Stimulated activated CD4-positive, alpha-beta T cell treated with anti-CD3 and anti-CD28 coated beads, Interleukin-1b, Interleukin-23, amount 100 ng/mL, for 48 hours (primary cell): ENCODE measurements around the gene GALNT5.
"Not testable (repeated sequence)": the region's sequence is repeated elsewhere in the genome, so short reads cannot be mapped to it uniquely, and the experiment has no call there.

Source experiments
- DNase-seq: peaks from one replicate; pipeline ENCODE4 v3.0.0-alpha.2; 2020

The GALNT5 gene, protein sequence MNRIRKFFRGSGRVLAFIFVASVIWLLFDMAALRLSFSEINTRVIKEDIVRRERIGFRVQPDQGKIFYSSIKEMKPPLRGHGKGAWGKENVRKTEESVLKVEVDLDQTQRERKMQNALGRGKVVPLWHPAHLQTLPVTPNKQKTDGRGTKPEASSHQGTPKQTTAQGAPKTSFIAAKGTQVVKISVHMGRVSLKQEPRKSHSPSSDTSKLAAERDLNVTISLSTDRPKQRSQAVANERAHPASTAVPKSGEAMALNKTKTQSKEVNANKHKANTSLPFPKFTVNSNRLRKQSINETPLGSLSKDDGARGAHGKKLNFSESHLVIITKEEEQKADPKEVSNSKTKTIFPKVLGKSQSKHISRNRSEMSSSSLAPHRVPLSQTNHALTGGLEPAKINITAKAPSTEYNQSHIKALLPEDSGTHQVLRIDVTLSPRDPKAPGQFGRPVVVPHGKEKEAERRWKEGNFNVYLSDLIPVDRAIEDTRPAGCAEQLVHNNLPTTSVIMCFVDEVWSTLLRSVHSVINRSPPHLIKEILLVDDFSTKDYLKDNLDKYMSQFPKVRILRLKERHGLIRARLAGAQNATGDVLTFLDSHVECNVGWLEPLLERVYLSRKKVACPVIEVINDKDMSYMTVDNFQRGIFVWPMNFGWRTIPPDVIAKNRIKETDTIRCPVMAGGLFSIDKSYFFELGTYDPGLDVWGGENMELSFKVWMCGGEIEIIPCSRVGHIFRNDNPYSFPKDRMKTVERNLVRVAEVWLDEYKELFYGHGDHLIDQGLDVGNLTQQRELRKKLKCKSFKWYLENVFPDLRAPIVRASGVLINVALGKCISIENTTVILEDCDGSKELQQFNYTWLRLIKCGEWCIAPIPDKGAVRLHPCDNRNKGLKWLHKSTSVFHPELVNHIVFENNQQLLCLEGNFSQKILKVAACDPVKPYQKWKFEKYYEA

DNA sequence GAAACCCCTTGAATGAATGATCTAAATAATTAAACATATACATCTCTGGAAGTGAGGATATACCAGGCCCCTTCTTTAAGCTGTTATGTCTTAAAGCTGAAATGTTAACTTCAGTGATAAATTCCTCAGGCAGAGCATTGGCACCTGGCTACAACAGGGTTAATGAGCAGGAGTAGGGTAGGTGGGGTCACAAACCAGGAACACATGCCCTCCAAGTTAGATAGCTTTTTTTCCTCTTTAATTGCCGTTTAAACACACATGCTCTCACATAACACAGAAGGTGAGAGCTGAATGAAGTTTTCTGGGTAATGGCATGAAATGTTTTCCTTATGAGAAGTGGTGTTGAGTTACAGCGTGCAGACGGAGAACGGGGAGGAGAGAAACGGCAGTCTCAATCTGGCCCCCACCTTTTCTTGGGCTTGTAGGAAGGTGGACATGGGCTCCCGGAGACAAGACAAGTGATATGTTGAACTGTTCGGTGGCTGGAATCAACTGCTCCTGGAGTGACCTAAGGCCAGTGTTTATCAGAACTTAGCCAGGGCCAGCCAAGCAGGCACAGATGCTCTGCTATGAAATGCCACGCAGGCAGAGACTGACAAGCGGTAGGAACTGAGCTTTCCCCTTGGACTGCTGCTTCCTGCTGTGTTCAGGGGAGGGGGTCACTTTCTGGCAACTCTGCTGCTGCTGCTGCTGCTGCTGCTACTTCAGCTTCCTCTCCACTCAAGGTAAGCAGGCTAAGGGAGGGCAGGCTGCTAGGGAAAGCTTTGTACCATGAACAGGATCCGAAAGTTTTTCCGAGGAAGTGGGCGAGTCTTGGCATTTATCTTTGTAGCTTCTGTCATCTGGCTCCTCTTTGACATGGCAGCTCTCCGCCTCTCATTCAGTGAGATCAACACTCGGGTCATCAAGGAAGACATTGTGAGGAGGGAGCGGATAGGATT lies at the start of gene GALNT5:
TSS of gene GALNT5 (plus strand) at position 394 of the 941 bp plus-strand sequence. CDS start at position 772, 378 bp downstream.
- DNase-seq: no peak

DNA sequence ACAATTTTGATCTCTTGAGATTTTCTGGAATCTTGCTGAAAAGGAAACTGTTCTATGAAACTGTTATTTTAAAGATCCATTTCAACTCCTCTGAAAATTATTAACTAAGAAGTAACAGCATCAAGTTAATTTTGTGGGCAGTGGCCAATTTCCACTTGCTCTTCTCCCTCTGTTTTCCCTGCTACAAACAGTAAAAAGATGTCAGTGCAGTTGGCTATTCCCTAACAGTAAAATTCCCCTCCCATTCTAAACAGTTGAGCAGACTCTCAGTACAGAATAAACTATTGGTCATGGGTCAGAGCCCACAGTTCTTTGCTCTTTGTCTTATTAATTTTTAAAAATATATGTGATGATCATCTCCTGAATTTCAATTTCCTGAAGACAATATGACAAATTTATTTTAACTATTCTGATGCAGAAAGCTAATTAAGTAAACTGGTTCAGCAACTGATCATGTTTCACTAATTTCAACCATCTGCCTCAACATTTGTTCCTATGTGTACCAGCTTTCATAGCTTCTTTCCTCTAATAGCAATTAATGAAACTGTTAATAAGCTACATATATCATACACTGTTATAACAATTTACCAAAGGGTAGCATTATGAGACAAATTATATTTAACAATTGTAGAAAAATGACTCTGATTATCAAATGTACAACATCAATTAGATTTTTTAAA lies 41.1 kb upstream of the GALNT5 start:
- DNase-seq: no peak

DNA sequence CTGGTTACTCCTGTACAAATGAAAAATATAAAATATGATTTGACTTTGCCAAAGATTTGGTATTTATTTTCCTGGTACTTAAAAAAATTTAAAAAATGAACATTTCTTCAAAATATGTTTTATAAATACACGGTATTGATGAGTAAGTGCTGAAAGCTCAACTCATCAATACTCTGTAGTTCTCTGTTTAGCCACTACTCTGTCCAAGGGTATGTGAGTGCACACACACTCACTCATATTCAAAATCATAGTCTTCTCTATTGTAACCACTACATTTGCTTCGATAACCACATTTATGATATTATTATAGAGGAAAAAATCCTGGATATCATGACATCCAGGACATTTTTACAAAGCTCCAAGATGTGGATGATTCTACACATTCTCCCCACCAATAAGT lies 40.1 kb upstream of the GALNT5 start:
- no peak for DNase-seq

DNA sequence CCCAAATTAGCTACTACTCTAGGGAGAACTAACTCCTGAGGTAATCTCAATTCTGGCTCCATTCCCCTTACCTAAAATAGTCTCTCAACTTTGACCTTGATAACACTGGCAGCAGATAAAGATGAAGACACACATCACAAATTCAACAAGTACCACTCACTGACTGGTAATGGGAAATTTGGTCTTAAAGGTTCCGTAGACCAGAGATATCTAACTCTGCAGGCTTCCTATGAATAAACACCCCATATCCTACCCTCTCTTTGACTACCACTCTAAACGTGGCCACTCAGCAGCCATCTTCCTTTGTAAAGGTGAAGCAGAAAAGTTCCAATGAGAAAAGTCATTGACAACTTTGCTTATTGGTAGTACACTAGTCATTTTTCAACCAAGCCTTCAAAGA lies 38.6 kb upstream of the GALNT5 start:
- no peak for DNase-seq

DNA sequence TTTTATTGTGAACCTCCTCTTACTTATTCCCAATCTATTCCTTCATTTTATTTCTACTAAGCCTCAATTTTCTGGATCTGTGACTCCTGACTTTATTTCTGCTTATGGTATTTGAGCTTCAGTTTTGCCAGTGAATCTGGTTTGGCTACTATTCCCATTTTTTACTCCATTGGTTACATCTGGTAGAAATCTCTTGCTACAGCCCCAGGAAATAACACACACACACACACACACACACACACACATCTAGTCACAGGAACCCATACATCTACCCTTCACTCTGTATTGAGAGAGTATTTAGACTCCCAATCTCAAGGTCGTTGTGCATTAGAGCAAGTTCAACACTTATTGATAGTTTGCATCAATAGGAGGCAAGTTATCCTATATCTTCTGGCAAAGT lies 37.0 kb upstream of the GALNT5 start:
- DNase-seq: no peak

DNA sequence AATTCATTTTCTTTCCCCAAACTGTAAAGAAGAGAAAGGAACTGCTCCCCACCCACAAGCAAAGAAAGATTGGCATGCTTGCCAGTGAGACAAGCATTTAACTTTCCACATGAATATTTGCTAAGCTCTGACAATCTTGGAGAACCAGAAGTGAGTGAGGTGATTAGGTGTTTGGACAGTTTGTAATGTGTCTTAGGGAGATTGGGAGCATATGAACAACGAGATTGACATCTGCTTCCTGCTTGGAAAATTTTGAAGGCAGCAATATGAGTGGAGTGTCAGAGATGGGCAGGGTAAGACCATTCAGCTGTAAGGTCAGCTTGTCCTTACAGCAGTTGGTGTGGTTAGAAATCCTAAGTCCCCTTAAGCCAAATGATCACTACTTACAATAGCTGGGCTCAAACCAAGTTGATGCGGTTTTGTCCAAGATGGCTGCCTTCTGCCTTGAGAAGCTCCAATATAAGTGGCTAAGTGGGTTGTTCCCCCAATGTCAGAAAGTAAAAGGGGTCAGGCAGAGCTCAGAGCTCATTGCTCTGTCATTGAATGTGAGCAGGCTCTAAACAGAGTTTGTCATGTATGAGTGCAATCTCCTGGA lies 36.0 kb upstream of the GALNT5 start:
- DNase-seq: no peak

DNA sequence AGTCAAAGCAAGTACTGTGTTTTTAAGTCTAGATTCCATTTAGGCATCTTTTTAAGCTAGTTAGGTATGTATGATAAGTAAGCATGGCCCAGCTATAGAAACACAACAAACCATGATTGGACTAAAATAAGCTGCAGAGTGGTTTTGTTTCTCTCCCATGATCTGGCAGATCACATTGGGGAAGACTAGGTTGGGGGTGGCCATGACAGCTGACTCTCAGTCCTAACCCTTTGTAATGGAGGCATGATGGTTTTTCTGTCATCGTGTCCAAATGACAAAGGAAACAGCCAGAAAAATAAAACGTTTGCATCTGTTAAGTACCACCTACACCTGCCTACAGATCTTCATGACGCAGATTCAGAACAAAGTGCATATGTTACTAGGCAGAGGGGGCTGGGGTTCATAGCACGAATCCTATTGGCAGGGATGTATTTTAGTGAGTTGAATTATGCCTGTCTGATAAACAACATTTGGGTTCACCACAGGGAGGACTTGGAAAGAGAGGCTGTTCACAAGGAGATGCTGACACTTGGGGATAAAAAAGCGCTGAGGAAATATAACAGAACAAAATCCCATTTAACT lies 33.8 kb upstream of the GALNT5 start:
- DNase-seq: no peak

DNA sequence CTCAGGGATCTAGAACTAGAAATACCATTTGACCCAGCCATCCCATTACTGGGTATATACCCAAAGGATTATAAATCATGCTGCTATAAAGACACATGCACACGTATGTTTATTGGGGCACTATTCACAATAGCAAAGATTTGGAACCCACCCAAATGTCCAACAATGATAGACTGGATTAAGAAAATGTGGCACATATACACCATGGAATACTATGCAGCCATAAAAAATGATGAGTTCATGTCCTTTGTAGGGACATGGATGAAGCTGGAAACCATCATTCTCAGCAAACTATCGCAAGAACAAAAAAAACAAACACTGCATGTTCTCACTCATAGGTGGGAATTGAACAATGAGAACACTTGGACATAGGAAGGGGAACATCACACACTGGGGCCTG lies 33.1 kb upstream of the GALNT5 start:
- DNase-seq: not testable (repeated sequence)

DNA sequence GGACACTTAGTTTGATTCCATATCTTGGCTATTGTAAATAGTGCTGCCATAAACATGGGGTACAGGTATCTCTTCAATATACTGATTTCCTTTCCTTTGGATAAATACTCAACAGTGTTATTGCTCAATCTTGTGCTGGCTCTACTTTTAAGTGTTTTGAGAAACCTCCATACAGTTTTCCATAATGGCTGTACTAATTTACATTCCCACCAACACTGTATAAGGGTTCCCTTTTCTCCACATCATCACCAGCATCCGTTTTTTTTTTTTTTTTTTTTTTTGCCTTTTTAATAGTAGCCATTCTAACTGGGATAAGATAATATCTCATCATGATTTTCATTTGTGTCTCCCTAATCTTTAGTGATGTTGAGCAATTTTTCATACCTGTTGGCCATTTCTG lies 29.9 kb upstream of the GALNT5 start:
- DNase-seq: no peak

DNA sequence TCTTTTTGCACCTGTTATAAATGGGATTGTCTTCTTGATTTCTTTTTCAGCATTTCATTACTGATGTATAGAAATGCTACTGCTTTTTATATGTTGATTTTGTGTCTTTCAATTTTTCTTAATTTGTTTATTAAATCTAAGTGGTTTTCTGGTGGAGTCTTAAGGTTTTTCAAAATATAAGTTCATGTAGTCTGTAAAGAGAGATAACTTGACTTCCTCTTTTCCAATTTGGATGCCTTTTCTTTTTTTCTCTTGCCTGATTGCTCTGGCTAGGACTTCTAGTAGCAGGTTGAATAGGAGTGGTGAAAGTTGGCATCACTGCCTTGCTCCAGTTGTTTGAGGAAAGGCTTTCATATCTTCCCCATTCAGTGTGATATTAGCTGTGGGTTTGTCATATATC lies 28.6 kb upstream of the GALNT5 start:
- no peak for DNase-seq

DNA sequence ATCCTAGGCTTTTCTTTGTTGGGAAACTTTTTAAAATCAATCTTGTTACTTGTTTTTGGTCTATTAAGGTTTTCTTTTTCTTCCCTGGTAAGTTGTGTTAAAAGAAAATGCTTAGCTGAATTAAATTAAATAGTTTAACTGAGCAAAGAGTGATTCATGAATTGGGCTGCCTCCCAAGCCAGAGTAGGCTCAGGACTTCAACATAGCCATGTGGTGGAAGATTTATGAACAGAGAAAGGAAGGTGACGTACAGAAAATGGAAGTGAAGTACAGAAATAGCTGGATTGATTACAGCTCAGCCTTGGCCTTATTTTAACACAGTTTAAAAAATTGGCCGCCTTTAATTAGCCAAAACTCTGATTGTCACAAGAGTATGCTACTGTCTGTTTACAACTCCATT lies 27.9 kb upstream of the GALNT5 start:
- no peak for DNase-seq

DNA sequence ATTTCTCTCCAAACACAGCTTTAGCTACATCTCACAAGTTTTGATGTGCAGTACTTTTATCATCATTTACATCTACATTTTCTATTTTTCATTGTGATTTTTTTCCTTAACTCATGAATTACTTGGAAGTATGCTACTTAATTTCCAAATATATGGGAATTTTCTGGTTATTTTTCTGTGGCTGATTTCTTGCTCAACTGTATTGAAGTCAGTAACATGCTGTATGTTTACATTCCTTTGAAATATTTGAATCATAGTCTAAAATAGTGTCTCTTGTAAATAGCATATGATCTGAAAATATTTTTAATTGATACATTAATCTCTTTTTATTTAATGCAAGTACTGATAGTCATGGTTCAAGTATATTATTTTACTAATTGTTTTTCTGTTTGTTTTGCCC lies 26.0 kb upstream of the GALNT5 start:
- no peak for DNase-seq

DNA sequence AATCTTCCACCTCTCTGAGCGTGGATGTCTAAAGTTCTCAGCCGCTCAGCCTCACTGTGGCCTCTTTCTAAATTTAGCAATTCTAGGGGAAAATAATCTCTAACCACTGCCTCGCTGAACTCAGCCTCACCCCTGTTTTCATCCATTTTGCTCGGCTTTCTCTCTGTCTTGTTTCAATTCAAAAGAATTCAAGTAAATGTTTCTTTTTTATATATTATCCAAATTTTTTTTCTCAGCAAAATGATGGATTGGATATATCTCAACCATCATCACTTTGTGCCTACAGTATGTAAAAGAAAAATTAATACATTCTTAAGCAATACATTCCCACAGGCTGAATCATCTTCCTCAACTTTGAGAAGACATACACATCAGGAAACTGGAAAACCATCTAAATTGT lies 24.0 kb upstream of the GALNT5 start:
- no peak for DNase-seq

DNA sequence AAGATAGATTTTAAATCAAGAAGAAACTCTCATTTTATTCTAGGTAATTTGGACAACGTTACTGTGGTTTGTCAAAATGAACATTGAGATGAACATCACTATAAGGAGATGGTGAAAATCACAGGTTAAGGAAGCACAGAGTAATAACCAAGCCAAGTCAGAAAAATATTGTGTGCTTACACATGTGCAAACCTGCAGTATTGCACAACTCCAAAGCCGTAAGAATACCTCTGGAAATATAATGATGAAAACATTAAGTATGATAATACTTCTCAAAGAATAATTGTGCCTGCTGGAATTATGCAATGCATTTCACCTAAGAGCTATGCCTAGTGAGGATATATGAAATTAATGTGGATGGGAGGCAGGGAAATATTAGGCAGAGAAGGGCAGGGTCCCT lies 21.1 kb upstream of the GALNT5 start:
- DNase-seq: no peak

DNA sequence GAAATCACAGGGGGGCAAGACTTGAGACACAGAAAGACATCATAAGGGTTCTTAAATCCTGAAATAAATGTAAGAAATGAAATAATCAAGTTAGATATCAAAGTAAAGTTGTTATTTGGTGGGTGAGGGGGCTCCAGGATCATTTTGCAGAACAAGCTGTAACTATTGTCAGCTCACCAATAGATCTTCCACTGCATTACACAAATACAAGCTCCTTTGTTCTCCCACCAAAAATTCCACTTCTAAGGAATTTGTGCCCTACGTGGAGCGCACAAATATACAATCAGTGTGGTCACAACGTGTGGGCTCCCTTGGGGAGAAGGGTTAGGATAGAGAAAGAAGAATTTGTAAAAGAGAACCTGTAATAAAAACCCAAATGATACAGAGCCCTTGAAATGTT lies 19.2 kb upstream of the GALNT5 start:
- DNase-seq: no peak

DNA sequence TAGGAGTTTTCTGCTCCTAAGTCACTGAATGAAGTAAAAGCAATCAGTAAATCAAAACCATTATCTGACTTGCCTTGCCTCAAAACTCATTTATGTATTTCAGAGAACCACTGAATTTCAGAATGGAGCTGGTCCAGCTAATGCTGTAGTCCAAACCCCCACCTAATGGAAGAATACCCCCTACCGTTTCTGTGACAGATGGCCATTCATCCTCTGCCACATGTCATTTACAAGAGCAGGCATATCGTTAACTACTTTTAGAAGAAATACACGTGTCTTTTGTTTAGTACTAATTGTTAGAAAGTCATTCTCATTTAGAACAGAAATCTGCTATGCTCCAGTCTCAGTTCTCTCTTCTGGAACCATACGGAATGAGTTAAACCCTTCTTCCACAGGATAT lies 12.8 kb upstream of the GALNT5 start:
- DNase-seq: no peak

DNA sequence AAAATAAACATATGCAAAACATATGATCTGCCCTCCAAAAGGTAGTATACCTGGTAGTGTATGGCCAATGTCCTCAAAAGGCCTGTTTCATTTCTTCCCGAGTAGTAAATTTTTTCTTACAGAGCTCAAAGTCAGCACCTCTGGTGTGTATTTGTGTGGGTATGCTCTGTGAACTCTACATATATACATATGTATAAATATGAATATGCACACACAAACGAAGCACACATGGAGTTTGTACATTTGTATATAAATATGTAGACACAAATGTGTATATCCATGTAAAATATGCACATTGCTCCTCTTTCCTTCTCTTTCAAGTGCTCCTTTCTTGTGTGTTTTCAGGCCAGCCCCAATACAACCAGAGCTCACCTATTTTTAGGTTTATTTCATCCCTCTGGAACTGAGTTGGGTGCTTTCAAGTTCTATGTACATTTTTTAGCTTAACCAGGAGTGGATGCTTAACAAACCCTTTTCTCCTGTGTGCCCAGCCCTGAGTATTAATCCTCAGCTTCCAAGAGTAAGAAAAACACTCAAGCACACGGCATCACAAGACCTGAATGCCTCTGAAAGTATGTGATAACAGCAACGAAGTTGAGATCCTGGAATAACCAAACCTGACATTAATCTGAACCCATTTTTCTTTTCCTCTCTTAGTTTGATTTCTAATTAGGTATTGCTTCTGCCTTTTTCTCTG lies 12.2 kb upstream of the GALNT5 start:
- DNase-seq: no peak

DNA sequence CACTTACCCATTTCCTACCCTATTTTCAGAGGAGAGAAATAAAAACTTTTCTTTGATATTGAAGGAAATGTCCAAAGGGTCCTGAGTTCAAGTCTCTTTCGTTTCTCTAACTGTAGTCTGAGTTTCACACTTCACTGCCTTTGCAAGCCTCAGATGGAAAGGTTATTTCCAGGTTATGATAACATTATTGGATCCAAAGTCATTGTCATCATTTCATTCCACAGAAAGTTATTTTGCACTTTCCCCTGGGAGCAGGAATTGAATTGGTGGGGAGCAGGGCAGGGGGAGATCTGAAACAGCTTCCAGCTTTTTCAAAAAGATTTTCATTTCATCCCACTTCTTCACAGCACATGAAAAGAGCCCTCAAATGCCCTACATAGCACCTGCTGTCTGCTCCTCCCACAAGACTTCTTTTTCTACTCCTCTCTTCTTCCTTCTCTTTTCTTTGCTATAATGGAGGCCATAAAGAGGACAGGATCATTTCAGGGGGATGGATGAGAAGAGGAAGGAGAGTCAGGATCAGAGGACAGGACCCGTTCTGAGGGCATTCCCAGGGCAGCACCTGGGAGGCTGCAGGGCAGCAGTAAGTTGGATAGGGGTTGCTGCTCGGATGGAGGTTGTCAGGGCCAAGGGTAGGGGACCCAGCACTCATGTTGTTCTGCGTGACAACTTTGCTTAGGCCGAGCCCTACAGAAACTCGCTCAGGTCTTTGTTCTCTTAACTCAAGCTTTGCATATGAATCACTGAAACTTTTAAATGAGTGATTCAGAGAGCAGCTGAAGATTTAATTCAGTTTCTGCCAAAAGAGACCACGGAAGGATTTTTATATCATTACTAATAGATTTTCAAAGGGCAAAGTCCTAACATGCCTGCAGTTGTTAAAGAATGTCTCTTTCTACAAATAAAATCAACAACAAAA lies 11.4 kb upstream of the GALNT5 start:
- DNase-seq: peak; percentile 56

DNA sequence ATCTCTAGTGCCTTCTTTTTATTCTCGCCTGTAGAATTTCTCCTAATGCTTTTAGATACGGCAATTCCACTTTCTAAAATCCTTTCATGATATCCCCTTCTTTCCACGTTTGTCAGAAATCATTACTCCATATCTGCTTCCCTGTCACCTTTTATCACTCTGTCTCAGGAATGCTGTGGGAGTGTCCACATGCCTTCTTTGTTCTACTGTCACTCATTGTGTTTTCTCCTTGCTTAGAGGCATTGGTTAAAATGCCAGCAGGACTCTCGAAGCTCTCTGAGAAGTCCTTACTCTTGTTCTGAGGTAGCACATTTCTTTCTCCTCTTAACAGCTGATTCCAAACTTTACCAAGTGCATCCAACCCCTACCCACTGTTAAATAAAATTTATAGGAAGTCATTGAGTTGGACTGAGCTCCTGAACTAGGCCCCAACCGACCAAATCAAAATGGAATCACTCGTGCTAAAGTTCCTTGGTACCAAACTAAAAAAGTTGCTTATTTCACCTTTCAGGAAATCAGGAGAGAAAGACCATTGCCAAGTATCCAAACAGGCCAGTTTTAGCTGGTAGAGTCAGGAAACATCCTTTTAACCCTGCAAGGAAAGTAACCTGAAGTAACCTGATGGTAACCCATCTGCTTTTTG lies 10.6 kb upstream of the GALNT5 start:
- no peak for DNase-seq
